GM21447 (cell line): ENCODE results near the gene BMF.

ENCODE experiments used
- ATAC-seq: cut with Tn5 transposase; IDR thresholded peaks from one replicate; pipeline ENCODE4 v1.9.1; 2021; ENCODE audit not compliant: unreplicated experiment

BMF gene

DNA sequence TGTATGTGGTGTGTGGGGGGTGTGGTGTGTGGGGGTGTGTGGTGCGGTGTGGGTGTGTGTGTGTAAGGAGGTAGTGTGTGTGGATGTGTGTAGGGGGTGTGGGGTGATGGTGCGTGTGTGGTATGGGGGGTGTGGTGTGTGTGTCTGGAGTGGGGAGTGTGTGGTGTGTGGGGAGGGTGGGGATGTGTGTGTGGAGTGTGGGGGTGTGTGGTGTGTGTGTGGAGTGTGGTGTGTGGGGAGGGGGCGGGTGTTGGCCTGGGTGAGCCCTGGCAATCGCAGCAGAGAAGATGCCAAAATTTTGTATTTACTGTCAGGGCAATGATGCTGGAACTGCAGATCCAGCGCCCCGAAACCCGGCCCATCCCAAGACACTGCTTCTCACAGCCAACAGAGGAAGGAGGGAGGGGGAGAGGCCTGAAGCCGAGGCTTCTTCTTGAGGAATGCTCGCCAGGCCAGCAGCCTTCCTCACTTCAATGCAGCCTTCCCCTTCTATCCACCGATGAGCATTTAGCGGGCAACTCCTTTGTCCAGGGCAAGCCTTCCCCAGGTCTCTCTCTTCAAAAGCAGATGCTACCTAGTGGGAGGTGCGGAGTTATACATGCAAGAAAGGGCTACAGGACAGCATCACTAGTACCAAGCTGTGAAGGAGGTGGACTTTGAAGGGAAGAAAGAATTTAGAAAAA, 57.8 kb downstream of the BMF start:
- ATAC-seq, result no peak

DNA sequence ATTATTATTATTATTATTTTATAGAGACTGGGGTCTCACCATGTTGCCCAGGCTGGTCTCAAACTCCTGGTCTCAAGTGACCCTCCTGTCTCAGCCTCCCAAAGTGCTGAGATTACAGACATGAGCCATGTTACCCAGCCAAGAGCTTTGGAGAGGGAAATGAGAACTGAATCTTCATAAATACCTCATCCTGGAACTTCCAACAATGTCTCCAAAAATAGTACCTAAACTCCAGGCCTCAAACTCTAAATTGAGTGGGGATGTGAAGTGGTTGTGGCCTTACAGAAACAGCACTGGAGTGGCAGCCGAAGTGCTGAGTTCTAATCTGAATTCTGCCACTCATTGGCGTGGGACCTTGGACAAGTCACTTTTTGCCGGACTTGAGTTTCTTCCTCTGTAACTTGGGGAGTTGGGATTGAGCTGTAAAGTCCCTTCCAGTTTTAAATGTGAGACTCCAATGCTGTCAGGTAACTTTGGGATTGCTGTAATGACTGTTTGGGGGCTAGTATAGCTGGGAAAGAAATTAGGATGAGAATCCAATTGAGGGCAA, 59.7 kb downstream of the BMF start:
- ATAC-seq, result no peak

DNA sequence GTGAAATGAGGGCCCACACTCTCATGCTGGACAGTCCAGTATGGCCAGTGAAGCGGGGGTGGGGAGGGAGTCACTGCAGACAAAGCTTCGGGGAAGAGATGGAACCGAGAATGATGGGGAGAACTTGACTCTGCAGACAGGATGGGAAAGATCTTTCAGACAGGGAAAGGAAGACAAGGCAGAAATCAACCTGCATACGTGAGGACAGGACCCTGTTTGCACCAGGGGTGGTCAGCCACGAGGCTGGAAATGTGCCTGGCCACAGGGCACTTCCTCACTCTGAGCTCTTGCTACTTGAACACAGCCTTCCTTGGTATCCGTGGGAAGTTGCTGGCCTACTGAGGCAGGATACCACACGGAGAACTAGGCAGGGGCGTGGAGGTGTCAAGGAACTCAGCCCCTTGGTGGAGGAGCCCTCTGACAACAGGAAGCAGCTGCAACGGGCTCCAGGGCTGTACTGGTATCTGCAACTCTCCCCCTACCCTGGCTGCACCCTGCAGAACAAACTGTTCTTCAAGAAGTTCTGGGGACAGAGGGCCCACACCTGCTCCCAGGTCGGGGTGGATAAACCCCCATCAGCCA, 60.4 kb downstream of the BMF start:
- no peak for ATAC-seq

DNA sequence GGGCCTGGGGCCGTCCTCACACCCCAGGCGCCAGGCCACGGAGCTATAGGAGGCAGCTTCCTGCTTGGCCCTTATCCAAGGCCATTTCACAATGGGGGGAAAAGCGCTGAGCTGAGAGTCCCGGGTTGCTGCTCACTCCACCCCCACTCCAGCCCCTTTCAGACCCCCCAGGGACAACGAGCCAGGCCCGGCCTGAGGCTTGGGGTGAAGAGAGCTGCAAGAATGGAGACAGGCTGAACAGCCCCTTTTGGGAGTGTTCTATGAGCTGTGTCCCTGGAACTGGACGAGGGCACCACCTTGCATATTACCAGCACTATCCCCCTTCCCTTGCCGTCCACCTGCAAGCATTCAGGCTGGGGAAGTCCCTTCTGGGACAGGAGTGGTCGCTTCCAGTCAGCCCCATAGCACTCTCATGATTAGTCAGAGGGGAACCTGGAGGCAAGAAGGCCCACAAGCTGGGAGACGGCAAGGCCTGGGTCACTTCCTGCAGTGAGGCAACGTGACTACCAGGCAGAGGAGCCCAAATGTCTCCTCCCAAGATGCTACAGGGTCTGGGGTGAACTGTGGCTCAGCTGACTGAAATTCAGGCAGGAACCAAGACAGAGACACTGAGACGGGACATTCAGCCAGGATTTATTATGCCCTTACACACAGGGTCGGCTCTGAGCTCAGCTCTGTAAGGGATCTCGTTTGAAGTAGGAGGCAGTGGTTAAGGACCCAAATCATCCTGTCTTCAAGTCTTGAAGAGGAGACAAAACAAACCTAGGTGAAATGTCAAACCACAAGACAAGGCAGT, 61.1 kb downstream of the BMF start:
- ATAC-seq, result peak; percentile 51

DNA sequence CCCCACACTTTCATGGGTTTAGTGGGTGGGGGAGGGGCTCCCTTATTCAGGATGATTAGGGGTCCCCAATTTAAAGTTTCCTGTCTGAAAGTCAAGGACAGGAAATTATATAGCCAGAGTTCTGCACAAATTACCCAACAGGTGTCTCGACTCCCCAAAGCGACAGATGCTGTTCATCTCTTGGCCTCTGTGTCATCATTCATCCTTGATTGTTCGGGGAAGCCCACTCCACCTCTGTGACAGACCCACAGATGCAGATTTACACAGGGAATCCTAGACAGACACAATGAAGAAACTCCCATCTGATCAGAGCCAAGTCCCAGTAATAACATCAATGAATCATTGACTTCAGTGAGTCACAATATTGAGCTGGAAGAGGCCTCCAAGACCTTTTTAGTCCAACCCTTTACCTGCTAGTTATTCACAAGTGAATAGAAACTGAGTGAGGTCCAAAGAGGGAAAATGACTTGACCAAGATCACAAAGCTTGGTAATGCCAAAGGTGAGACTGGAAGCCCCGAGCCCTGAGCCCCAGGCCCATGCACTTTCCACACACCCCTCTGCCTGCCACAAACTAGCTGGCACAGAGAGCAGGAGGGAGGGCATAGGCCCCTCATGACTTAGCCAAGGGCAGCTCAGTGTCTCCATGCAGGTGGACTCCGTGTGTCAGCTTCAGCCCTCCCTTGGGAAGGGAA, 61.8 kb downstream of the BMF start:
- ATAC-seq, result peak; percentile 3

DNA sequence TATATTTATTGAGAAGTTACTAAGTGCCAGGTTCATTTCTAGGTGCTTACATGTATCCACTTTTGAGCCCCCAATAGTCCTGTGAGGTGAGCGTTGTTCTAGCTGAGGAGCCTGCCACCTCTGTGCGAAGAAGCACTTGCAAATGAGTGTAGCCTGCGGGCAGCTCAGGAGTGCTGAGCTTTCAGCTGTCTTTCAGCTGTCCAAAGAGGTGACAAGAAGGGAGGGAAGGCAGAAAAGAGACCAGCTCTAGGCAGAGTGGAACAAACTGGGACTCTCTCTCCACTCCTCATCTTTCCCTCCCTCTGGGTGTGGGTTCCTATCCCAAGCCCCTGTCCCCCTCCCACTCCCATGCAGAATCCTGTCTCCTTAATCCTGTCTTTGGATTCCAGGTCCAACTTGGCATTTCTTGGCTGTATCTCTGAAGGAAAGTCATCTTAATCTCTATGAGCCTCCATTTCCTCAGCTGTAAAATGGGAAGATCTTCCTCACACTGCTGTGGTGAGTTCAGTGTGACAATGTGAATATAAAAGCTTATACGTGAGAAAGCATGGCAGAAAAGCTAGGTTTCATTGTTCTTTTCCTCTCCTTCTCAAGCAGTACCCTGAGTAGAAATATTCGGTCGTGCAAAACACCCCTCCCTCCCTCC, 63.0 kb downstream of the BMF start:
- ATAC-seq, result no peak

DNA sequence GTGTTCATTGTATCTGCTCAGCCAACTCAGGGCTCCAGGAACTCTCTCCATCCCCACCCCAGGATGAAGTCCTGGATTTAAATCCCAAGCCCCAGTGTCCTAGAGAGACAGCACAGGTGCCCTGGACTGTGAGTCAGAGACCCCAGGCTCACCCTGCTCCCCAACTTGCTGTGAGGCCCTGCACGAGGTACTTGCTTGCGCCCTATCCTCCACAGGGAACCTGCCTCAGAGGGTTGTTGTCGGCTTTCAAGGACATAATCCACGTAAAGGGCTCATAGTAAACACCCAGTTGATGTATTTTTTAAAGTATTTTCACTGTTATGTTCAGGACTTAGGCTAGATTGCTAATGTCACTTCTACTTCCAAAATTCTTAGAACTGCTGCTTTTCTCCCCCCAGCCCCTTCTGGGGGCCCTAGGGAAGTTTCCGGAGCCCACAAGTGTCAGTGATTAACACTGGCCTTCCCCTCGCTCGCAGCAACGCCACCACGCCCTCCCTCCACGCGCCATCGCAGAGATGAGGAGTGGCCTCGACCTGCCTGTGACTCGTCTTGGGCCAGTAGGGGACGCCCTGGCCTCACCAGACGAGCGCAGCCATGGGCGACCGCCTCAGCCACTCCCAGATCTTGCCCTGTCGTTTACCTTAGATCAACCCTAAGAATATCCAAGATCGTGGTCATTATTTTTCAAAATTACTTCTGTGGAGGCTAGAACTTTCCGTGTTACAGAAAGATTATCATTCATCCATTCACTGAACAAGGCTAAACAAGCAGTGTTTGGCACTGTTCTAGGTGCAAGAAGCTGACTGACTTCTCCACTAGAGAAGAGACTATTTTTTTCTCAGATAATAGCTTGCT, 63.7 kb downstream of the BMF start:
- peak; percentile 61 for ATAC-seq

DNA sequence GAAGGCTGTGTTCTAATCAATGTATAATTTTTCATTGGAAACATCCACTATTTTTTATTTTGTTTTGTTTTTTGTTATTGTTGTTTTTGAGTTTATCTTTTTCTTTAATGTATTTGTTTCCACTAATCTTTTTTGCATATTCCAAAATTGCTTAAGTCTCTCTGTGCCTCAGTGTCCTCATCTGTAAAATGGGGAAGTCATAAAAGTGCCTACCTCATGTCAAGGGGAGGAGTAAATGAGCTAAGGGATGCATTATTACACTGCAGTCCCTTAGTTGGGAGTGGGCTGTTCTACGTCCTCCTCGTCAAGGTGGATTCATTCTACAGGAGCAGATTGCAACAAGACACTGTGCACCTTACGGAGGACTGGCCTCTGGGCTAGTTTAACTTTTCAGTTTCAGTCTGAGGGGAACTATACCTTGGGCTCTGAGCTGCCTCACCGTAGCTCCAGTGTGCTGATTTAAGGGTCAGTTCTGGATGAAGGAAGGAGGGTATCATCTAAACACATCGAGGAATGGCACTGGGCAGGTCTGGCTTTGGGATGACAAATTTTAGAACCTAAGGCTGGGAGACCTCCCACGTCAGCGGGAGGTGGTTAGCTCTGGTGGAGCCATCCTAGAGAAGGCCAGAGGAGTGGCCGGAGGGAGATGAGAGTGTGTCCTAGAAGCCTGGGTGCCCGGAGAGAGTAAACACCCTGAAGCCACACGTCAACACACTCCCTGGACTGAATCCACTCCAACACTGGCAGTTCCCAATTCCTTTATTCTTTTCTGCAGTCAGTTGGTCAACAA, 64.6 kb downstream of the BMF start:
- no peak for ATAC-seq

DNA sequence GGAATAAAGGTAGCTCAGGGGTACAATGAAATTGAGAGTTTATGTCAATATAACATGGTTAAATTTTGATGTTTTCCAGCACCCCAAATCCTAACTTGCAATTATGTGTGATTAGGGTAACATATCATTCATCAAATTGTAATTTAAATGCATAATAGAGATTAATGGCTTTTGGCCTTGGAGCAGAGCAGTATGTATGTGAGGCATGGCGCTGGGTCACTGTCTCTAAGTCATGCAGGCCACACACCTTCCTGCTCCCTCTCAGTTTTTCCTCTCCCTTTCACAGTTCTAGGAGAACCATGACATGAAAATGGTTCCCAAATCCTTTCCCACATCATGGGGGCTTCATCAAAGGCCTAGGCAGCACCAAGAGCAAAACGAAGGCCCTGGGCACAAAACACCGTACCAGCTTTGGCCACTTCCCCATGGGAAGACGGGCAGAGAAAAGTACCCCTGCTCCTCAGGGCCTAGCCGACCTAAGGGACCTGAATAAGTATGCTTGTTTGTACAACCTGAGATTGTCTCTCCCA, 65.8 kb downstream of the BMF start:
- ATAC-seq, result no peak

DNA sequence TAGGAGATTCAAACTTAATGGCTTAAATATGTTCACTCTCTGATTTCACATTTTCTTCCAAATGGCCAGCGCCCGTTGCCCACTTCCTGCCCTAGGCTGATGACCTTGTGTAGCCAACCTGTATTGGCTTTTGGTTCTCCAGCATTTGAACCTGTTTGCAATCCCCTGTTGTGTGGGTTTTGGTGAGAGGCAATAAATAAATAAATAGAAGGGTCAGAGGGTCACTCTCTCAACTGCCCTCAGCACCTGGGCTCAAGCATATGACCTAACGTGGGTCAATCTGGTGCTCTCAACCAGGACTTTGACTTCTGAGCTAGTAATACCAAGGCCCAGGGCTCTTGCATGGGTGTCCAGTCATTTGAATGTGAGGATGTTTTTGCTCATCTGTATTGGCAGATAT, 67.9 kb downstream of the BMF start:
- no peak for ATAC-seq

DNA sequence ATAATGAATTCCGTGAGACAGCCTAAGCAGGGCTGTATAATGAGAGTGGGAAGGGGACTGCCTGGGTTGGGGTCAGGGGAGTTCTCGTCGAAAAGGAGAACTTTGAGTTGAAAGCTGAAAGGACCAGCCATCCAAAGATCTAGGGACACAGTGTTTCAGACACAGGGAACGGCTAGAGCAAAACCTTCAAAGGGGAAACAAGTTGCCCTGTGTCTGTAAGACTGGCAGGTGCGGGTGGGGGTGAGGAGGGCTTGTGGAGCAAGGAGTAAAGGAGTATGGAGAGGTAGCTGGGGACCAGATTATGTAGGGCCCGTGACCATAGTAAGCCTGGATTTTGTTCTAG, 68.4 kb downstream of the BMF start:
- ATAC-seq, result no peak

DNA sequence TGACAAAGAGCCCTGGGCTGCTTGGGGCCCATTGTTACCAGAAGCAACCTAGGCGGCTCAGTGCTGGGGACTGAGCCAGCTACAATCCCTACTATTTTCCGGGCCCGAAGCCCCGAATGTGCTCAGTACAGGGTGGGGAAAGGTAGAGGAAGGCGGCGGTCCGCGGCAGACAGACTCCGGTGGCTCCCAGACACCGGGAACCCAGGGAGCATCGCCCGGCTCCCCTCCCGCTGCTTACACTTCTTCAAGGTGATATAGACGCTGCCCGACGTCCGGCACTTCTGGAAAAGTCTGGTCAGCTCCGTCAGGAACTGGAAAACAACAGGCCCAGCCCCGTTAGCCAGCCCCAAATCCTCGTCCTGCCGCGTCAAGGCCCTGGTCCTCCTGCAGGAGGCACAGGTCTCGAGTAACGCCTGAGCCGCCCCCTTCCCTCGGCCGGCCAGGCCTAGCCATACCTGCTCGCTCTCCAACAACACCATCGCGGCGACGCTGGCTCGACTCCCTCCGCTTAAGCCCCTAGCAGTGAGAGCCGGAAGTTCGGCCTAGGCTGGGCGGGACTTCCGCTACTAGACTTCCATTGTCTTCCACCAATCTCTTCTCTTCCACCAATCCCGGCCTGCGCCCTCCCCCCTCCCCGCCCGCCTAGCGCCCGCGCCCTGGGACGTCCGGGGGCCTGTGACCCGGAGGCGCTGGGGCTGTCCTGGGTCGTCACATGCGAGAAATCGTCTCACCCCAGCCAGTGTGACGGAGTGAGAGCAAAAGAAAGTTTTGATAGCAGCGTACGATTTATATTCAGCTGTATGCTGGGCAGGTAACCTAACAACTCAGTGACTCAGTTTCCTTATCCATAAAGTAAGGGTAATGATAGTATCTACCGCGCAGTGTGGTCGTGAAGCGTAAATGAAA, 69.8 kb downstream of the BMF start, which contains the start of gene SRP14:
Gene SRP14 (minus strand): TSS at position 544 of the 906 bp plus-strand sequence. CDS start 65 bp downstream, at position 479.
- ATAC-seq, result peak; percentile 89

DNA sequence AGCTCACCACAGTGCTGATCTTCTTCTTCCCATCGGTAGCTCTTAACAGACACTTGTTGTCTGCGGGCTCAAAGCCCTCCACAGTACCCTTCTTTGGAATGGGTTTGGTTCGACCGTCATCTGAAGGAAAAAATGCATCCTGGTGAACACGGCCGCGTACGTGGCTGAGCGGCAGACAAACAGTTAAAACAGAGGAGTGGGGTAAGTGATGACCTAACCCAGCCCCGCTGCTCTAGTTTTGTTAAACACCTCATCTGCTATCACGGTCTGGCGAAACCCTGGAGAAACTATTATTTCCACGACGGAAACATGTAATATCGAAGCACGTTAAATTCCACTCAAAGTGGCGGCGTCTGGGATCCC, 70.4 kb downstream of the BMF start:
- ATAC-seq, result no peak
